Endothelial cell of umbilical vein (primary cell): ENCODE results near the gene HOXA2. TPM values are rescaled to one million over a fixed set of nuclear protein-coding genes. Genes with fewer than 3 reads are reported as not detected.

Experiments used
- BruUV-seq: library from RNA; stranded (reverse); fragments of 400-500 nt; replicated peaks from 2 replicates; lab custom pipeline; 2021; lab: Mats Ljungman, UMichigan
- CTCF ChIA-PET: fragments of 300-600, 350-600 bp; sonication (Branson Sonifier 250); formaldehyde crosslinking; loops from one replicate; lab custom pipeline; 2021; ENCODE audit warnings: antibody characterized with exemption, inconsistent platforms; lab: Charles Lee
- POLR2A ChIA-PET: fragments of 300-600, 350-600 bp; sonication (Branson Sonifier 250); formaldehyde crosslinking; loops from one replicate; lab custom pipeline; 2021; ENCODE audit warnings: antibody characterized with exemption, inconsistent platforms; lab: Charles Lee
- DNase-seq: peaks from one replicate; pipeline ENCODE4 v3.0.0-alpha.2; 2011; ENCODE audit warnings: low read depth, low spot score
- FAIRE-seq: peaks from 2 replicates; lab custom pipeline; 2011; peaks lifted over from hg19 to GRCh38; lab: Jason Lieb, UNC
- H2AFZ ChIP-seq: 2 replicates; pipeline ENCODE4 v1.6.0; 2012; ENCODE audit warnings: low read depth, low read length, control low read depth, inconsistent platforms
- H3K27ac ChIP-seq: 2 replicates; pipeline ENCODE4 v1.5.1; 2011; ENCODE audit warnings: low read depth, mild to moderate bottlenecking, control low read depth, low read length, moderate library complexity; ENCODE audit not compliant: insufficient read depth
- H3K27me3 ChIP-seq, 2 experiments: 2 replicates each; pipeline versions ENCODE4 v1.6.0 to v1.6.1; 2011; ENCODE audit warnings: low read length in 2 of 2, mixed read lengths in 1 of 2; ENCODE audit not compliant: control insufficient read depth in 2 of 2, insufficient read depth in 2 of 2
- H3K36me3 ChIP-seq, 2 experiments: 2 replicates in 1 of 2; 3 replicates in 1 of 2; pipeline ENCODE4 v1.5.1; 2011; ENCODE audit warnings: low read length in 2 of 2, mild to moderate bottlenecking in 1 of 2, moderate library complexity in 1 of 2; ENCODE audit not compliant: control insufficient read depth in 2 of 2, insufficient read depth in 2 of 2; ENCODE audit errors: extremely low read depth in 1 of 2
- H3K4me1 ChIP-seq: 3 replicates; pipeline ENCODE4 v1.5.1; 2011; ENCODE audit warnings: mild to moderate bottlenecking, low read length; ENCODE audit not compliant: control insufficient read depth, insufficient read depth; ENCODE audit errors: extremely low read depth
- H3K4me2 ChIP-seq: 2 replicates; pipeline ENCODE4 v1.6.1; 2011; ENCODE audit warnings: low read length, control low read depth, mixed read lengths; ENCODE audit not compliant: insufficient read depth
- H3K4me3 ChIP-seq, 3 experiments: fragments of 200-600 bp in 1 of 3; sonication (generic), shearing (Covaris generic) in 1 of 3; replicated peaks in 1 of 3; 2 replicates each; pipeline ENCODE4 v1.5.1; 2011 to 2016; ENCODE audit warnings: control low read depth in 3 of 3, low read length in 3 of 3, mild to moderate bottlenecking in 2 of 3, inconsistent platforms in 1 of 3, low read depth in 1 of 3, moderate library complexity in 1 of 3; ENCODE audit not compliant: insufficient read depth in 1 of 3
- H3K79me2 ChIP-seq: 2 replicates; pipeline ENCODE4 v1.6.0; 2012; ENCODE audit warnings: low read length, inconsistent platforms; ENCODE audit not compliant: control insufficient read depth, insufficient read depth
- H3K9ac ChIP-seq: replicated peaks from 2 replicates; pipeline ENCODE3; 2011; ENCODE audit warnings: low read length, control low read depth; ENCODE audit not compliant: insufficient read depth; ENCODE audit errors: extremely low read depth
- H3K9me1 ChIP-seq: replicated peaks from 3 replicates; pipeline ENCODE4 v1.6.0; 2011; ENCODE audit warnings: mild to moderate bottlenecking, low read length; ENCODE audit not compliant: control insufficient read depth, insufficient read depth; ENCODE audit errors: extremely low read depth
- H3K9me3 ChIP-seq: replicated peaks from 2 replicates; pipeline ENCODE4 v1.5.1; 2012; ENCODE audit warnings: low read length, inconsistent platforms; ENCODE audit not compliant: control insufficient read depth, insufficient read depth
- H4K20me1 ChIP-seq: replicated peaks from 2 replicates; pipeline ENCODE3; 2011; ENCODE audit warnings: mild to moderate bottlenecking, low read length; ENCODE audit not compliant: control insufficient read depth, insufficient read depth; ENCODE audit errors: extremely low read depth
- EZH2 ChIP-seq: IDR thresholded peaks from 2 replicates; pipeline ENCODE4 v1.6.1; 2012; ENCODE audit warnings: borderline replicate concordance, low read depth, mild to moderate bottlenecking, moderate library complexity, low read length, inconsistent platforms; ENCODE audit not compliant: severe bottlenecking
- FOS ChIP-seq: IDR thresholded peaks from 2 replicates; pipeline ENCODE4 v1.6.1; 2011; ENCODE audit warnings: mild to moderate bottlenecking, low read length, moderate library complexity, borderline replicate concordance; ENCODE audit not compliant: insufficient read depth
- GATA2 ChIP-seq: IDR thresholded peaks from 2 replicates; pipeline ENCODE4 v1.7.0; 2011; ENCODE audit warnings: low read depth, mild to moderate bottlenecking, moderate library complexity, mixed read lengths, low read length; ENCODE audit not compliant: insufficient read length, insufficient read depth
- JUN ChIP-seq: IDR thresholded peaks from 2 replicates; pipeline ENCODE4 v1.6.1; 2011; ENCODE audit warnings: borderline replicate concordance, low read depth; ENCODE audit not compliant: insufficient read length, insufficient read depth
- MYC ChIP-seq: IDR thresholded peaks from one replicate; pipeline ENCODE4 v1.6.1; 2011; ENCODE audit warnings: mild to moderate bottlenecking, low read depth, low read length
- POLR2A ChIP-seq: IDR thresholded peaks from 2 replicates; pipeline ENCODE4 v1.6.1; 2012; ENCODE audit warnings: low read depth, mild to moderate bottlenecking, control low read depth, low read length
- POLR2AphosphoS5 ChIP-seq: IDR thresholded peaks from 2 replicates; pipeline ENCODE4 v1.6.1; 2012; ENCODE audit warnings: low read depth, mild to moderate bottlenecking, control low read depth, low read length, moderate library complexity; ENCODE audit not compliant: insufficient read depth
- dilution Hi-C: fragments of 300-500 bp; cut with MboI; formaldehyde crosslinking; loops from one replicate; pipeline ENCODE4 v1.15.0; 2019; ENCODE audit warnings: low sequenced_read_pairs; ENCODE audit not compliant: extremely low pct_ligation_motif_present
- intact Hi-C: fragments of 100-400 bp; cut with micrococcal nuclease; formaldehyde crosslinking; loops from one replicate; pipeline ENCODE4 v1.10.0; 2022
- polyA plus RNA-seq, 4 experiments: library from polyadenylated mRNA; depleted of rRNA in 3 of 4; stranded (reverse) in 3 of 4; unstranded in 1 of 4; fragments of >200 nt; gene quantifications; 2 replicates each; pipeline versions ENCODE4 v1.2.1 to v1.2.3, GENCODE V29; 2011 to 2012; ENCODE audit warnings: missing spikeins in 1 of 4
- total RNA-seq: library from RNA; stranded (reverse); gene quantifications from 2 replicates; pipeline ENCODE4 v1.2.3, GENCODE V29; 2021
- TF ChIP-seq, protein P1 (sequence below), 2 donors: IDR thresholded peaks; 1 replicate in 1 of 2; 2 replicates in 1 of 2; pipeline ENCODE4 v1.5.1; 2011; ENCODE audit warnings: low read length in 2 of 2, mild to moderate bottlenecking in 2 of 2, moderate library complexity in 2 of 2, control low read depth in 1 of 2, inconsistent platforms in 1 of 2, low read depth in 1 of 2; ENCODE audit not compliant: insufficient read depth in 1 of 2; ENCODE audit errors: extremely low read depth in 1 of 2
- TF ChIP-seq, protein P2 (sequence below): IDR thresholded peaks from 2 replicates; pipeline ENCODE4 v1.6.1; 2011; ENCODE audit not compliant: insufficient read depth, insufficient read length

Gene HOXA2
- total and polyA plus RNA-seq, 2 donors (not counting 3 experiments of a cell fraction or from before 2014, with no cell fraction given) = 1.6 to 2.3 TPM

DNA sequence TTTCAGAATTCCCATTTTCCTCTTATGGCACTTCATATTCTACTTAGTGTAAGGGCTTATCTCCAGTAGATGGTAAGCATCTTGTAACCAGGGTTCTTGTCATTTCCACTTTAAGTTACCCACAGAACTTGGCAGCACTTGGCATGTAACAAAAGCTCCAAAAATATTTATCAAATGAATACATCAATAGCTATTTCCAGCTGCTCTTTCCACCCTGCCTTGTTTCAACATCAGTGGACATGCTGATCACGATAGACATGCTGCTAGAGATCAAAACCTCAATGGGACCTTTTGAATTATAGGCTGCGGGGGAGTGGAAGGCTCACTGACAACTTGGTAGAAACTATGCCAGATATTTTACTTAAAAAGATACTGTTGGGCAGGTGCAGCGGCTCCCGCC is 39.5 kb downstream of the HOXA2 start:
- no peaks in the 10 kb centered on the region for H3K36me3 ChIP-seq
- no TSS peak for BruUV-seq
- DNase-seq (no peak), FAIRE-seq (no peak)
- H4K20me1 ChIP-seq = no peaks in the 10 kb centered on the region
- intact Hi-C loops (no loop called here), dilution Hi-C loops (no loop called here)
- H3K4me2 ChIP-seq = no peak overlapping the region
- H3K79me2 ChIP-seq = no peaks in the 10 kb centered on the region
- TF ChIP-seq, protein P1, sequence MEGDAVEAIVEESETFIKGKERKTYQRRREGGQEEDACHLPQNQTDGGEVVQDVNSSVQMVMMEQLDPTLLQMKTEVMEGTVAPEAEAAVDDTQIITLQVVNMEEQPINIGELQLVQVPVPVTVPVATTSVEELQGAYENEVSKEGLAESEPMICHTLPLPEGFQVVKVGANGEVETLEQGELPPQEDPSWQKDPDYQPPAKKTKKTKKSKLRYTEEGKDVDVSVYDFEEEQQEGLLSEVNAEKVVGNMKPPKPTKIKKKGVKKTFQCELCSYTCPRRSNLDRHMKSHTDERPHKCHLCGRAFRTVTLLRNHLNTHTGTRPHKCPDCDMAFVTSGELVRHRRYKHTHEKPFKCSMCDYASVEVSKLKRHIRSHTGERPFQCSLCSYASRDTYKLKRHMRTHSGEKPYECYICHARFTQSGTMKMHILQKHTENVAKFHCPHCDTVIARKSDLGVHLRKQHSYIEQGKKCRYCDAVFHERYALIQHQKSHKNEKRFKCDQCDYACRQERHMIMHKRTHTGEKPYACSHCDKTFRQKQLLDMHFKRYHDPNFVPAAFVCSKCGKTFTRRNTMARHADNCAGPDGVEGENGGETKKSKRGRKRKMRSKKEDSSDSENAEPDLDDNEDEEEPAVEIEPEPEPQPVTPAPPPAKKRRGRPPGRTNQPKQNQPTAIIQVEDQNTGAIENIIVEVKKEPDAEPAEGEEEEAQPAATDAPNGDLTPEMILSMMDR (IDR thresholded peaks at IDR 0.05; ENCODE audit: extremely low read depth in 1 of 2, insufficient read depth in 1 of 2, low read depth in 1 of 2, low read length in 2 of 2) = no peak
- TF ChIP-seq JUN (no peak), MYC (no peak), POLR2A (no peak), FOS (no peak), EZH2 (no peak), GATA2 (no peak), POLR2AphosphoS5 (no peak)
- TF ChIP-seq, protein P2, sequence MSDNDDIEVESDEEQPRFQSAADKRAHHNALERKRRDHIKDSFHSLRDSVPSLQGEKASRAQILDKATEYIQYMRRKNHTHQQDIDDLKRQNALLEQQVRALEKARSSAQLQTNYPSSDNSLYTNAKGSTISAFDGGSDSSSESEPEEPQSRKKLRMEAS = no peak
- peaks cover 5% of the 10 kb centered on the region for H3K4me1 ChIP-seq
- POLR2A ChIA-PET = no interaction called here
- no peaks in the 10 kb centered on the region for H3K27me3 ChIP-seq
- no peak overlapping the region for H3K4me3 ChIP-seq
- no peaks in the 10 kb centered on the region for H3K9me1 ChIP-seq
- no peaks in the 10 kb centered on the region for H3K9me3 ChIP-seq
- no peak overlapping the region for H3K27ac ChIP-seq
- CTCF ChIA-PET = no interaction called here
- H2AFZ ChIP-seq = no peak overlapping the region
- H3K9ac ChIP-seq = no peak overlapping the region
